Renal cortex interstitium (tissue), 15 donors: ENCODE measurements around the gene NR0B1. TPM values are rescaled to one million over a fixed set of nuclear protein-coding genes. Genes with fewer than 3 reads are reported as not detected.

Experiments
- DNase-seq, 11 donors: peaks; one replicate each; pipeline ENCODE4 v3.0.0-alpha.2; 2013; ENCODE audit warnings: low read depth in 9 of 11, low spot score in 4 of 11; ENCODE audit errors: extremely low read depth in 1 of 11
- long read RNA-seq, 16 experiments: transcript quantifications; one replicate each; lab custom pipeline, GENCODE V29; 2026
- polyA plus RNA-seq, 3 donors: library from polyadenylated mRNA; unstranded; fragments of 120-200 nt; gene quantifications; one replicate each; pipeline ENCODE4 v1.2.1, GENCODE V29; 2013; ENCODE audit not compliant: insufficient read length in 3 of 3

The NR0B1 gene
- polyA plus RNA-seq = under 1 TPM in 2 of 3 donors, not detected in 1; 0.32 to 0.41 TPM
- long read RNA-seq, donor 1 = 0 reads
- long read RNA-seq, donor 2 = 0 reads
- long read RNA-seq, donor 3 = 0 reads
- long read RNA-seq, donor 4 = 0 reads
- long read RNA-seq, donor 5, partial matches to known transcripts = 0 of 2 reads
- long read RNA-seq, donor 5, other reads (novel, unspliced or antisense) = 0 of 2 reads
- long read RNA-seq, donor 6 = 0 reads
- long read RNA-seq, donor 7 = 0 reads
- long read RNA-seq, donor 8 = 0 reads
- long read RNA-seq, donor 9 = 0 reads
- long read RNA-seq, donor 10 = 0 reads
- long read RNA-seq, donor 11 = 0 reads
- long read RNA-seq, donor 12, partial matches to known transcripts = 0 of 1 reads
- long read RNA-seq, donor 12, other reads (novel, unspliced or antisense) = 0 of 1 reads
- long read RNA-seq, donor 13 = 0 reads
- long read RNA-seq, donor 14, partial matches to known transcripts = 0 of 1 reads
- long read RNA-seq, donor 14, other reads (novel, unspliced or antisense) = 0 of 1 reads
- long read RNA-seq, donor 15 = 0 reads
- long read RNA-seq, donor 16 = 0 reads

- DNase-seq = no peak
Observed at GRCh38 chrX:30309139-30309571, at the start of gene NR0B1. NR0B1 (minus strand) TSS chrX:30309390; CDS start chrX:30309363, 27 bp downstream.

- no peak for DNase-seq
Observed at GRCh38 chrX:30349946-30350345, 40.8 kb upstream of the NR0B1 start.

GRCh38 chrX:30343206-30343605 lies 34.0 kb upstream of the NR0B1 start:
- no peak for DNase-seq

- no peak for DNase-seq
Observed at GRCh38 chrX:30340753-30341152, 31.6 kb upstream of the NR0B1 start.

- DNase-seq = no peak
Observed at GRCh38 chrX:30327762-30328161, 18.6 kb upstream of the NR0B1 start.

GRCh38 chrX:30317308-30317707 lies 8.1 kb upstream of the NR0B1 start:
- DNase-seq = no peak

GRCh38 chrX:30313322-30313721 lies 4.1 kb upstream of the NR0B1 start:
- DNase-seq = no peak

GRCh38 chrX:30312858-30313257 lies 3.7 kb upstream of the NR0B1 start:
- no peak for DNase-seq

GRCh38 chrX:30310429-30311206 lies 1.4 kb upstream of the NR0B1 start:
- no peak for DNase-seq

GRCh38 chrX:30308263-30309138 lies 689 bp downstream of the NR0B1 start:
- no peak for DNase-seq

- no peak for DNase-seq
Observed at GRCh38 chrX:30307466-30307865, 1.7 kb downstream of the NR0B1 start.

GRCh38 chrX:30304866-30305265 lies 4.3 kb downstream of the NR0B1 start:
- DNase-seq = no peak

GRCh38 chrX:30302956-30303355 lies 6.2 kb downstream of the NR0B1 start:
- no peak for DNase-seq

- DNase-seq = peak in 1 of 11 donors; percentile 17
Observed at GRCh38 chrX:30301963-30302362, 7.2 kb downstream of the NR0B1 start.

- no peak for DNase-seq
Observed at GRCh38 chrX:30301208-30301607, 8.0 kb downstream of the NR0B1 start.

GRCh38 chrX:30296408-30297254 lies 12.6 kb downstream of the NR0B1 start:
- DNase-seq = no peak

GRCh38 chrX:30283456-30284200 lies 25.6 kb downstream of the NR0B1 start:
- no peak for DNase-seq
